Smooth muscle cell (in vitro differentiated cells): ENCODE data around the gene APBA3. TPM values are rescaled to one million over a fixed set of nuclear protein-coding genes. Genes with fewer than 3 reads are reported as not detected.

Experiments
- DNase-seq: peaks from one replicate; lab custom pipeline; 2025; ENCODE audit not compliant: unreplicated experiment; lab: John Stamatoyannopoulos, UW
- H2AFZ ChIP-seq: fragments of 200-600 bp; sonication (generic); 2 replicates; pipeline ENCODE4 v1.6.0; 2016; ENCODE audit warnings: antibody characterized with exemption, low read depth, mild to moderate bottlenecking
- H3F3A ChIP-seq: fragments of 200-600 bp; sonication (generic); 2 replicates; pipeline ENCODE4 v1.6.0; 2017; ENCODE audit warnings: antibody characterized with exemption, low read depth
- H3K27ac ChIP-seq: fragments of 200-600 bp; sonication (generic); 2 replicates; pipeline ENCODE4 v1.5.1; 2016; ENCODE audit warnings: low read depth, mild to moderate bottlenecking
- H3K27me3 ChIP-seq: fragments of 200-600 bp; sonication (generic); 2 replicates; pipeline ENCODE4 v1.6.1; 2016; ENCODE audit warnings: low read depth, mild to moderate bottlenecking
- H3K36me3 ChIP-seq: fragments of 200-600 bp; sonication (generic); 2 replicates; pipeline ENCODE4 v1.5.1; 2016; ENCODE audit warnings: low read depth
- H3K4me1 ChIP-seq: fragments of 200-600 bp; sonication (generic); 2 replicates; pipeline ENCODE4 v1.5.1; 2016; ENCODE audit warnings: low read depth
- H3K4me2 ChIP-seq: fragments of 200-600 bp; sonication (generic); 2 replicates; pipeline ENCODE4 v1.6.0; 2016; ENCODE audit warnings: mild to moderate bottlenecking
- H3K4me3 ChIP-seq: fragments of 200-600 bp; sonication (generic); 2 replicates; pipeline ENCODE4 v1.5.1; 2016; ENCODE audit warnings: mild to moderate bottlenecking
- H3K79me2 ChIP-seq: fragments of 200-600 bp; sonication (generic); 2 replicates; pipeline ENCODE4 v1.6.0; 2016; ENCODE audit warnings: low read depth, mild to moderate bottlenecking
- H3K9ac ChIP-seq: fragments of 200-600 bp; sonication (generic); 2 replicates; pipeline ENCODE4 v1.6.0; 2016; ENCODE audit warnings: low read depth
- H3K9me3 ChIP-seq: fragments of 200-600 bp; sonication (generic); replicated peaks from 2 replicates; pipeline ENCODE4 v1.5.1; 2016; ENCODE audit warnings: low read depth
- H4K20me1 ChIP-seq: fragments of 200-600 bp; sonication (generic); 2 replicates; pipeline ENCODE4 v1.6.0; 2016; ENCODE audit warnings: low read depth
- CTCF ChIP-seq: fragments of 200-600 bp; sonication (generic); IDR thresholded peaks from 2 replicates; pipeline ENCODE4 v1.5.1; 2017; ENCODE audit warnings: borderline replicate concordance, mild to moderate bottlenecking, antibody characterized with exemption; ENCODE audit not compliant: insufficient read depth, poor library complexity, severe bottlenecking
- WGBS: methylation state at CpG from one replicate; pipeline ENCODE4 v1.1.7; 2016; ENCODE audit warnings: low lambda C conversion rate; 5-methylcytosine and 5-hydroxymethylcytosine counted together
- polyA plus RNA-seq: library from polyadenylated mRNA; unstranded; fragments of >200 nt; fragmentation: Nextera tagmentation; extraction: Ambion mirVana; gene quantifications from 2 replicates; pipeline ENCODE4 v1.2.1, GENCODE V29; 2016
- small RNA-seq: library from RNA; depleted of rRNA; stranded (forward); fragments of <200 nt; gene quantifications from one replicate; pipeline ENCODE3, GENCODE V24; 2014
- total RNA-seq: library from RNA; depleted of rRNA; stranded (reverse); fragments of >200 nt; gene quantifications from 2 replicates; pipeline ENCODE4 v1.2.3, GENCODE V29; 2014

APBA3 gene
- total and polyA plus RNA-seq, 2 experiments from 2014 or later, result 16.1 to 27.9 TPM

DNA sequence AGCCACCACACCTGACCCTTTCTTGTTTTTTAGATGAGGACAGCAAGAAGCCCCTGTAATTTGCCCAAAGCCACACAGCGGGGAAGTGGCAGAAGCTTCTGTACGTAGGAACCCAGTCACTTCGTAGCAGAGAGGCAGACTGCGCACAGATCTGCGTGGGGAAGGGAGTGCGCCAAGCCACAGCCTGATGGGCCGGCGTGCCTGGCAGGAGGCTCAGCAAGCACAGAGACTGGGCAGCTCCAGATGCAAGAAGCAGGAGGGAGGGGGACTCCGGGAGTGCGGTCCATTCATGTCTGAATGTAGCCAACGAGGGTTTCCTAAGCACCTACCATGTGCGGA, 53.7 kb downstream of the APBA3 start:
- Histone ChIP-seq H2AFZ (no peak overlapping the region), H3K36me3 (no peaks in the 10 kb centered on the region), H3K27me3 (no peaks in the 10 kb centered on the region), H3K4me1 (no peaks in the 10 kb centered on the region), H4K20me1 (no peaks in the 10 kb centered on the region), H3K9me3 (no peaks in the 10 kb centered on the region), H3K9ac (no peak overlapping the region), H3K27ac (no peak overlapping the region), H3K4me3 (no peak overlapping the region), H3K4me2 (no peak overlapping the region), H3F3A (no peaks in the 10 kb centered on the region), H3K79me2 (no peaks in the 10 kb centered on the region)
- no peak for DNase-seq
- TF ChIP-seq CTCF, result no peak
- WGBS, result 93% methylated on average over 12 of the region's 12 CpGs

GRCh38 chr19:3701200-3701599, 60.3 kb downstream of the APBA3 start:
- Histone ChIP-seq H2AFZ (no peak overlapping the region), H3K4me3 (no peak overlapping the region), H3K4me1 (no peaks in the 10 kb centered on the region), H3K27me3 (no peaks in the 10 kb centered on the region), H3K36me3 (no peaks in the 10 kb centered on the region), H3K79me2 (peaks cover 39% of the 10 kb centered on the region), H3K9ac (no peak overlapping the region), H4K20me1 (peaks cover 33% of the 10 kb centered on the region), H3K9me3 (no peaks in the 10 kb centered on the region), H3F3A (no peaks in the 10 kb centered on the region), H3K4me2 (no peak overlapping the region), H3K27ac (no peak overlapping the region)
- WGBS, result 15% methylated on average over 1 of the region's 1 CpG
- DNase-seq, result no peak
- no peak for TF ChIP-seq CTCF

Small RNA genes within 50 kb of the gene (small RNA-seq; reads per million reads assigned to genes)
- not detected for gene AC005777.1

Other genes starting within 250 kb of the APBA3 start
- not detected in 2 replicates for gene TEKTIP1, start 222.5 kb downstream of the APBA3 start, total RNA-seq
- 0.62 and 1.8 TPM in 2 replicates for gene TEKTIP1, start 222.5 kb downstream of the APBA3 start, polyA plus RNA-seq
- 26.8 and 56.0 TPM in 2 replicates for gene MFSD12, start 204.1 kb downstream of the APBA3 start, total RNA-seq
- gene MFSD12, start 204.1 kb downstream of the APBA3 start, polyA plus RNA-seq, result 73.8 and 93.9 TPM in 2 replicates
- gene HMG20B, start 188.7 kb downstream of the APBA3 start, total RNA-seq, result 86.3 and 109 TPM in 2 replicates
- gene HMG20B, start 188.7 kb downstream of the APBA3 start, polyA plus RNA-seq, result 120 and 128 TPM in 2 replicates
- gene GIPC3, start 176.2 kb downstream of the APBA3 start, total RNA-seq, result 0.13 and 0.27 TPM in 2 replicates
- 0.86 and 0.96 TPM in 2 replicates for gene GIPC3, start 176.2 kb downstream of the APBA3 start, polyA plus RNA-seq
- 1.1 and 1.7 TPM in 2 replicates for gene TBXA2R, start 154.8 kb downstream of the APBA3 start, total RNA-seq
- 9.3 and 9.4 TPM in 2 replicates for gene TBXA2R, start 154.8 kb downstream of the APBA3 start, polyA plus RNA-seq
- 16.7 and 17.5 TPM in 2 replicates for gene CACTIN, start 134.9 kb downstream of the APBA3 start, total RNA-seq
- gene CACTIN, start 134.9 kb downstream of the APBA3 start, polyA plus RNA-seq, result 17.3 and 22.5 TPM in 2 replicates
- gene PIP5K1C, start 61.2 kb downstream of the APBA3 start, total RNA-seq, result 8.2 and 13.2 TPM in 2 replicates
- gene PIP5K1C, start 61.2 kb downstream of the APBA3 start, polyA plus RNA-seq, result 27.2 and 29.9 TPM in 2 replicates
- 1.7 and 6.2 TPM in 2 replicates for gene TJP3, start 53.3 kb downstream of the APBA3 start, total RNA-seq
- gene TJP3, start 53.3 kb downstream of the APBA3 start, polyA plus RNA-seq, result 1.2 and 9.0 TPM in 2 replicates
- 19.5 and 33.8 TPM in 2 replicates for gene MRPL54, start 990 bp upstream of the APBA3 start, total RNA-seq
- 60.8 and 64.4 TPM in 2 replicates for gene MRPL54, start 990 bp upstream of the APBA3 start, polyA plus RNA-seq
- gene RAX2, start 10.5 kb upstream of the APBA3 start, total RNA-seq, result not detected in 2 replicates
- not detected in 2 replicates for gene RAX2, start 10.5 kb upstream of the APBA3 start, polyA plus RNA-seq
- gene MATK, start 24.7 kb upstream of the APBA3 start, total RNA-seq, result not detected in 2 replicates
- gene MATK, start 24.7 kb upstream of the APBA3 start, polyA plus RNA-seq, result not detected in 2 replicates
- gene ZFR2, start 107.3 kb upstream of the APBA3 start, total RNA-seq, result 0.54 and 1.4 TPM in 2 replicates
- gene ZFR2, start 107.3 kb upstream of the APBA3 start, polyA plus RNA-seq, result 1.8 and 4.8 TPM in 2 replicates
- 0.09 and 0.31 TPM in 2 replicates for gene ATCAY, start 119.0 kb upstream of the APBA3 start, total RNA-seq
- gene ATCAY, start 119.0 kb upstream of the APBA3 start, polyA plus RNA-seq, result 0.28 and 1.1 TPM in 2 replicates
- not detected in 2 replicates for gene NMRK2, start 171.4 kb upstream of the APBA3 start, total RNA-seq
- gene NMRK2, start 171.4 kb upstream of the APBA3 start, polyA plus RNA-seq, result not detected in 2 replicates
- gene DAPK3, start 209.4 kb upstream of the APBA3 start, total RNA-seq, result 76.4 and 82.9 TPM in 2 replicates
- 113 and 120 TPM in 2 replicates for gene DAPK3, start 209.4 kb upstream of the APBA3 start, polyA plus RNA-seq
- 870 and 903 TPM in 2 replicates for gene EEF2, start 223.8 kb upstream of the APBA3 start, total RNA-seq
- 365 and 474 TPM in 2 replicates for gene EEF2, start 223.8 kb upstream of the APBA3 start, polyA plus RNA-seq
- 15.6 and 17.3 TPM in 2 replicates for gene PIAS4, start 246.0 kb upstream of the APBA3 start, total RNA-seq
- 8.1 and 14.0 TPM in 2 replicates for gene PIAS4, start 246.0 kb upstream of the APBA3 start, polyA plus RNA-seq